HG03521 (cell line): ENCODE results near the gene NHERF2.
A peak's percentile ranks its signal among the peaks of the same experiment; 100 is the strongest.

Experiments used
- ATAC-seq: cut with Tn5 transposase; IDR thresholded peaks from one replicate; pipeline ENCODE4 v1.9.1; 2021; ENCODE audit warnings: mild to moderate bottlenecking, moderate library complexity; ENCODE audit not compliant: unreplicated experiment

The NHERF2 gene

GRCh38 chr16:2026461-2027023, at the start of gene NHERF2:
Gene NHERF2, plus strand, starts transcription at chr16:2026902. Its CDS starts 104 bp downstream, at chr16:2027006.
- no peak for ATAC-seq

GRCh38 chr16:1976951-1977874, 49.5 kb upstream of the NHERF2 start:
- ATAC-seq: no peak

- no peak for ATAC-seq
These were observed 48.8 kb upstream of the NHERF2 start for GRCh38 chr16:1977875-1978268.

GRCh38 chr16:1978476-1979120, 48.1 kb upstream of the NHERF2 start:
- ATAC-seq: no peak

GRCh38 chr16:1979271-1980029, 47.3 kb upstream of the NHERF2 start:
- no peak for ATAC-seq

GRCh38 chr16:1980030-1980769, 46.5 kb upstream of the NHERF2 start:
- no peak for ATAC-seq

GRCh38 chr16:1980770-1981087, 46.0 kb upstream of the NHERF2 start:
- no peak for ATAC-seq

- no peak for ATAC-seq
These were observed 45.3 kb upstream of the NHERF2 start, which contains the start of gene NOXO1 for GRCh38 chr16:1981398-1981836. Gene NOXO1, minus strand, starts transcription at chr16:1981469. Its CDS starts 290 bp downstream, at chr16:1981179.

GRCh38 chr16:1982013-1982433, 44.7 kb upstream of the NHERF2 start:
- no peak for ATAC-seq

GRCh38 chr16:1982991-1983543, 43.6 kb upstream of the NHERF2 start:
- no peak for ATAC-seq

GRCh38 chr16:1983544-1984346, 43.0 kb upstream of the NHERF2 start, which contains the start of gene GFER:
Gene GFER, plus strand, starts transcription at chr16:1984193. Its CDS starts 26 bp downstream, at chr16:1984219.
- peak; percentile 79 for ATAC-seq

- ATAC-seq: no peak
These were observed 42.1 kb upstream of the NHERF2 start for GRCh38 chr16:1984347-1985225.

- no peak for ATAC-seq
These were observed 41.1 kb upstream of the NHERF2 start for GRCh38 chr16:1985466-1986150.

GRCh38 chr16:1987198-1987597, 39.5 kb upstream of the NHERF2 start:
- no peak for ATAC-seq

- no peak for ATAC-seq
These were observed 37.2 kb upstream of the NHERF2 start, which contains the start of gene SYNGR3 for GRCh38 chr16:1989209-1990100. Gene SYNGR3, plus strand, starts transcription at chr16:1989970. Its CDS starts 133 bp downstream, at chr16:1990103.

- no peak for ATAC-seq
These were observed 36.7 kb upstream of the NHERF2 start for GRCh38 chr16:1990101-1990350.
